Prostate gland (tissue), 2 donors: ENCODE data around the gene FCN3. TPM values are rescaled to one million over a fixed set of nuclear protein-coding genes. Genes with fewer than 3 reads are reported as not detected.

ENCODE experiments used
- DNase-seq: peaks from one replicate; pipeline ENCODE4 v3.0.0-alpha.2; 2019; ENCODE audit warnings: low spot score
- H3K27ac ChIP-seq, 2 donors: fragments of 200-600 bp; sonication (generic); 2 replicates each; pipeline ENCODE4 v1.5.1; 2017 to 2019
- H3K27me3 ChIP-seq: fragments of 200-600 bp; sonication (generic); replicated peaks from 2 replicates; pipeline ENCODE4 v1.5.1; 2019; ENCODE audit not compliant: insufficient read depth
- H3K36me3 ChIP-seq, 2 donors: fragments of 200-600 bp; sonication (generic); 1 replicate in 1 of 2; 2 replicates in 1 of 2; pipeline versions ENCODE4 v1.5.1 to v1.8.1; 2017 to 2019
- H3K4me1 ChIP-seq: fragments of 200-600 bp; sonication (generic); replicated peaks from 2 replicates; pipeline ENCODE4 v1.5.1; 2019
- H3K4me3 ChIP-seq, 2 donors: fragments of 200-600 bp; sonication (generic); 2 replicates each; pipeline ENCODE4 v1.5.1; 2017 to 2019
- H3K9me3 ChIP-seq: fragments of 200-600 bp; sonication (generic); 2 replicates; pipeline ENCODE4 v1.5.1; 2017
- POLR2A ChIP-seq: fragments of 450-650 bp; IDR thresholded peaks from one replicate; pipeline ENCODE4 v1.6.1; 2016; ENCODE audit warnings: antibody characterized with exemption, mild to moderate bottlenecking
- POLR2AphosphoS5 ChIP-seq: sonication (generic); formaldehyde crosslinking; IDR thresholded peaks from one replicate; pipeline ENCODE4 v1.6.1; 2017; ENCODE audit warnings: antibody characterized with exemption
- WGBS: methylation state at CpG from one replicate; pipeline ENCODE4 v1.1.5; 2018; 5-methylcytosine and 5-hydroxymethylcytosine counted together
- intact Hi-C: fragments of 100-400 bp; cut with DNase I; formaldehyde crosslinking; loops from one replicate; pipeline ENCODE4 v1.14.2; 2022
- total RNA-seq, 2 donors: library from RNA; depleted of rRNA; stranded (reverse); fragments of >200 nt; gene quantifications; one replicate each; pipeline ENCODE4 v1.1.0, GENCODE V29; 2016
- TF ChIP-seq, protein P1 (sequence below), 4 experiments: fragments of 200-600 bp in 2 of 4; fragments of 450-650 bp in 2 of 4; sonication (generic) in 2 of 4; IDR thresholded peaks; 1 replicate in 3 of 4; 2 replicates in 1 of 4; pipeline ENCODE4 v1.5.1; 2016 to 2019; ENCODE audit warnings: antibody characterized with exemption in 4 of 4, mild to moderate bottlenecking in 2 of 4, moderate library complexity in 2 of 4

The FCN3 gene
- total RNA-seq, result 10 to 100 TPM in 1 of 2 donors, under 1 TPM in 1; 0.82 to 15.6 TPM

DNA sequence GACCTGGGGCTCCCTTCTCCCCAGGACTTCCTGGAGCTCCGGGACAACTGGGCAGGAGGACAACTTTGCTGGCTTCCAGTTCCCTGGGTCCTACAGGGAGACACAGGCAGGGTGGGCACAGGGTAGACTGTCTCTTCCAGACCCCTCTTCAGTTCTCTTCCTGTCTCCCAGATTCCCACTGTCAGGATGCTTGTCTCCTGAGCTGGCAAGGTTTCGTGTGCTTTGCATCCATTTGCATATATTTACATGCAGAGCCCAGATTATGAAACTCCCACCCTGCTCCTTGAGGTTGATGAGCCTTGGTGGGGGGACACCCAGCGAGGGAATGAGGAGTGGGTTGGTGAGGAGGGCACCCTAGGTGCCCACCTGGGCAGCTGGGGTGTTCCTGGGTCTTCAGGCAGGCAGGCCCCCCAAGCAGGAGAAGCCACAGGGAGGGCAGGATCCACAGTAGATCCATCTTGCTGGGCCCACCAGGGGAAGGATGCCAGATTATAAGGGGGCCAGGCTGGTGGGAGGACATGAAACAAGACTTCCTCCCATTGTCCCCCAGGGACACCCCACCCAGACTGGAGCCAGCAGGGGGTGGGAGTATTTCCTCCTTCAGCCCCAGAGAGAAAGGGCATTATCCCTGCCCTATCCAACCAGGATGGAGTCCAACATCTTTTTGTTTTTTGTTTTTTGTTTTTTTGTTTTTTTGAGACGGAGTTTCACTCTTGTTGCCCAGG is at the start of gene FCN3:
FCN3 (minus strand) TSS at position 463 of the 725 bp plus-strand sequence; CDS start at position 457, 6 bp downstream.
- Histone ChIP-seq H3K4me3 (no peak within 1 kb of the TSS), H3K4me1 (no peaks in the 10 kb centered on the region), H3K36me3 (no peaks in the 10 kb centered on the region), H3K27me3 (no peaks in the 10 kb centered on the region), H3K9me3 (no peaks in the 10 kb centered on the region), H3K27ac (no peak within 1 kb of the TSS)
- WGBS, result 87% methylated on average over 4 of the region's 4 CpGs
- no peak for DNase-seq
- intact Hi-C loops, result no loop called here
- TF ChIP-seq POLR2A, result no peak
- TF ChIP-seq POLR2AphosphoS5, result no peak
- TF ChIP-seq, protein P1, sequence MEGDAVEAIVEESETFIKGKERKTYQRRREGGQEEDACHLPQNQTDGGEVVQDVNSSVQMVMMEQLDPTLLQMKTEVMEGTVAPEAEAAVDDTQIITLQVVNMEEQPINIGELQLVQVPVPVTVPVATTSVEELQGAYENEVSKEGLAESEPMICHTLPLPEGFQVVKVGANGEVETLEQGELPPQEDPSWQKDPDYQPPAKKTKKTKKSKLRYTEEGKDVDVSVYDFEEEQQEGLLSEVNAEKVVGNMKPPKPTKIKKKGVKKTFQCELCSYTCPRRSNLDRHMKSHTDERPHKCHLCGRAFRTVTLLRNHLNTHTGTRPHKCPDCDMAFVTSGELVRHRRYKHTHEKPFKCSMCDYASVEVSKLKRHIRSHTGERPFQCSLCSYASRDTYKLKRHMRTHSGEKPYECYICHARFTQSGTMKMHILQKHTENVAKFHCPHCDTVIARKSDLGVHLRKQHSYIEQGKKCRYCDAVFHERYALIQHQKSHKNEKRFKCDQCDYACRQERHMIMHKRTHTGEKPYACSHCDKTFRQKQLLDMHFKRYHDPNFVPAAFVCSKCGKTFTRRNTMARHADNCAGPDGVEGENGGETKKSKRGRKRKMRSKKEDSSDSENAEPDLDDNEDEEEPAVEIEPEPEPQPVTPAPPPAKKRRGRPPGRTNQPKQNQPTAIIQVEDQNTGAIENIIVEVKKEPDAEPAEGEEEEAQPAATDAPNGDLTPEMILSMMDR (IDR thresholded peaks at IDR 0.05), result no peak

DNA sequence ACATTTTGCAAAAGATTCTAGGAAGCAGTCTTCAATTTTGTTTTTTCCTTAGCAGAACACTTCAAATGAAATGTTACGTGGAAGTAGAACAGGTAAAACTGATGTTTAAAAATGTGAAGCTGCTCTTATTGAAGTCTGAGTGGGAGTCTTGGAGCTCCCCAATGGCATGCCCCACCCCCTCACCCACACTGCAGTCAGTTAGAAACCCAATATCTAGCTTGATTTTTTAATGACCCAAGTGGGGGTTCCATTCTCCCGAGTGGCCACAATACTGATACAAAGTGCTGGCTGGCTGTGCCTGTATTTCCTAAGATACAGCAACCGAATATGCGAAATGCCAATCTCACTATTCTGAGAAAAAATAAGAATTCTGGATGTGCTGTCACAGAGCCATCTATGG is 49.1 kb upstream of the FCN3 start:
- DNase-seq, result no peak
- H3K27ac ChIP-seq, result no peak overlapping the region
- intact Hi-C loops, result no loop called here
- TF ChIP-seq, protein P1 (IDR thresholded peaks at IDR 0.05), result no peak
- TF ChIP-seq POLR2AphosphoS5, result no peak
- 81% methylated on average over 4 of the region's 4 CpGs for WGBS
- no peaks in the 10 kb centered on the region for H3K27me3 ChIP-seq
- H3K4me3 ChIP-seq, result no peak overlapping the region
- no peaks in the 10 kb centered on the region for H3K9me3 ChIP-seq
- H3K4me1 ChIP-seq, result peaks cover 15% of the 10 kb centered on the region
- H3K36me3 ChIP-seq, result peaks cover 0 to 11% of the 10 kb centered on the region in 2 donors

DNA sequence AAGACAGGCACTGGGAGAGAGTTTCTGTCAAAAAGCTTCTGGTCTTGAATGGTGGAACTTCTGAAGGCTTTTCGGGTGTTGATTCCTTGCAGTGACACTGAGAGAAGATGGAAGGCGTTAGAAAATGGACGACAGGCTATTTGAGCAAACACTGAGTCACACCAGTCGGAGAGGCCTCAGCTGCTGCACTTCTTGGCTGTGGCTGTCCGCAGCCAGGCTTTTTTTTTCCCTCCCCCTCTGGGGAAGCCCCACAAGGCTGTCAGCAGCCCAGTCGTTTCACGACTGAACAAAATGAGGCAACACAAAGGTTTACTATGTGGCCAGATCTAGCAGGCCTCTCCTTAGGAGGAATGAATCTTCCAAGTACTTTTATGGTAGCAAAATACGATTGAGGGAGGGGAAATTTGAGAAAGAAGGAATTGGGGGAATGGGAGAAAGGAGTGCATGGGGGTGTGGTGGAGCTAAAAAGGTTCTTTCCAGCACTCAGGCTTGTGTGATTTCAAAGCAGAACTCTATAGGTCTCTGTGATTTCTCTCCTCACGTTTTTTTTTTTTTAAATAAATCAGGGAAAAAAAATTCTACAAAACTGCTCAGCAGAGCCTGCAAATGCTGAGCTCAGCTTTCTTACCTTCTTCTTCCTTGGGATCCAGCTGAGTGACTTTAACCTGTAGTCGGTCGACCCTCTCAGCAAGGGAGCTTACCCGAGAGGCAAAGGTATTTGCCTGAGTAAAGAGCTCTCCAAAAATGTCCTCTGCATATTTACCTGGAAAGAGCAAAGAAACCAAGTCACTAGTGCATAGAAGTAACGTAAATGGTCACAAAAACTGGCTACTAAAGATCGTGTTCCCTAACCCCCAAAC is 43.9 kb upstream of the FCN3 start:
- Histone ChIP-seq H3K4me1 (peaks cover 11% of the 10 kb centered on the region), H3K36me3 (peaks cover 0 to 4% of the 10 kb centered on the region in 2 donors), H3K9me3 (no peaks in the 10 kb centered on the region), H3K4me3 (no peak overlapping the region), H3K27me3 (no peaks in the 10 kb centered on the region), H3K27ac (peak overlapping the region; percentile 64 to 68)
- TF ChIP-seq POLR2A (no peak), POLR2AphosphoS5 (peak; percentile 89)
- TF ChIP-seq, protein P1 (IDR thresholded peaks at IDR 0.05), result peak in 1 of 4 experiments; percentile 14
- peak; percentile 75 for DNase-seq
- intact Hi-C loops, result loop anchor here (5.0 kb wide), 2 partner anchors 74 to 184 kb away; partner anchors contain the start of genes AHDC1 and WASF2
- WGBS, result 20% methylated on average over 14 of the region's 14 CpGs

DNA sequence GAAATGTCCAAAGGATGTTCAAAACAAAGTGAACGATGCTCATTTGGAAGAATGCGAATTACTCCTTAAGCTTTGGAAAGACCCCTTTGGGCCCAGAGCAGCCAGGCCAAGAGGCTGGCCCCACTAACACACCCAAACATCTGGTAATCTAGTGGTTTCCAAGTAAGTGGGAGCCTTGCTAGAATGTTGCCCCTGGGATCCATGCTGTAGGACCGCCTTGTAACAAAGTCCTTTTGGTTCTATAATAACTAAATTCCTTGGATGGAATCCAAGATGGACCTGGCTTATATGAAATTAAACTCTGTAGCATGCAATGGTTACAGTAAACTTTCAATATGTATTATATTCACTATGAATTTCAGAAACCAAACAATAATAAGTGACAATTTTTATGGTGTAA is 43.1 kb upstream of the FCN3 start:
- DNase-seq, result no peak
- H3K36me3 ChIP-seq, result peaks cover 0 to 4% of the 10 kb centered on the region in 2 donors
- TF ChIP-seq POLR2AphosphoS5 (no peak), POLR2A (no peak)
- TF ChIP-seq, protein P1 (IDR thresholded peaks at IDR 0.05), result no peak
- peaks cover 11% of the 10 kb centered on the region for H3K4me1 ChIP-seq
- H3K9me3 ChIP-seq, result no peaks in the 10 kb centered on the region
- peak overlapping the region; percentile 64 to 68 for H3K27ac ChIP-seq
- H3K27me3 ChIP-seq, result no peaks in the 10 kb centered on the region
- 83% methylated on average over 3 of the region's 3 CpGs for WGBS
- intact Hi-C loops, result loop anchor here (5.0 kb wide), 2 partner anchors 75 to 185 kb away; partner anchors contain the start of genes AHDC1 and WASF2
- no peak overlapping the region for H3K4me3 ChIP-seq
